RWPE2 (cell line): Measurements from ENCODE around the gene KDM4C.

ENCODE experiments used
- ATAC-seq: fragments of 200-7000 bp; cut with Tn5 transposase; 3 replicates; pipeline ENCODE4 v1.9.1; 2021; ENCODE audit warnings: low read depth
- DNase-seq: peaks from one replicate; pipeline ENCODE4 v3.0.0-alpha.2; 2020; ENCODE audit warnings: low spot score
- H3K27ac ChIP-seq: fragments of 450-650 bp; 2 replicates; pipeline ENCODE4 v1.5.1; 2017; ENCODE audit warnings: mild to moderate bottlenecking; ENCODE audit not compliant: poor library complexity, severe bottlenecking
- H3K27me3 ChIP-seq: fragments of 250-450 bp; sonication (Bioruptor Pico); 2 replicates; pipeline ENCODE4 v1.5.1; 2021; ENCODE audit warnings: mild to moderate bottlenecking, moderate library complexity; ENCODE audit not compliant: insufficient read depth, poor library complexity, severe bottlenecking
- H3K36me3 ChIP-seq: fragments of 250-450 bp; sonication (Bioruptor Pico); 2 replicates; pipeline ENCODE4 v1.5.1; 2020; ENCODE audit warnings: low read depth, mild to moderate bottlenecking, moderate library complexity
- H3K4me1 ChIP-seq: fragments of 250-450 bp; sonication (Bioruptor Pico); 2 replicates; pipeline ENCODE4 v1.5.1; 2021; ENCODE audit warnings: mild to moderate bottlenecking, moderate library complexity; ENCODE audit not compliant: insufficient read depth, poor library complexity, severe bottlenecking
- H3K4me3 ChIP-seq: fragments of 250-450 bp; sonication (Bioruptor Pico); 2 replicates; pipeline ENCODE4 v1.5.1; 2021; ENCODE audit warnings: mild to moderate bottlenecking, moderate library complexity; ENCODE audit not compliant: severe bottlenecking
- H3K9me3 ChIP-seq: fragments of 250-450 bp; sonication (Bioruptor Pico); 2 replicates; pipeline ENCODE4 v1.5.1; 2021; ENCODE audit warnings: mild to moderate bottlenecking, moderate library complexity; ENCODE audit not compliant: severe bottlenecking
- CTCF ChIP-seq: fragments of 450-650 bp; IDR thresholded peaks from one replicate; pipeline ENCODE4 v1.5.1; 2017; ENCODE audit warnings: mild to moderate bottlenecking, moderate library complexity; ENCODE audit not compliant: poor library complexity, severe bottlenecking

KDM4C gene

GRCh38 chr9:7223981-7224380 is 466.2 kb downstream of the KDM4C start:
- no peak for DNase-seq
- Histone ChIP-seq H3K4me3 (no peak overlapping the region), H3K27ac (no peak overlapping the region), H3K27me3 (no peaks in the 10 kb centered on the region), H3K9me3 (no peaks in the 10 kb centered on the region), H3K36me3 (no peaks in the 10 kb centered on the region), H3K4me1 (no peaks in the 10 kb centered on the region)
- TF ChIP-seq CTCF, result no peak
- ATAC-seq, result no peak; the same call in 2 of the 3 replicates
